WTC11 (cell line): ENCODE data around the gene EIF2B5. TPM values are rescaled to one million over a fixed set of nuclear protein-coding genes. Genes with fewer than 3 reads are reported as not detected.

ENCODE experiments used
- ATAC-seq: fragments of 200-7000 bp; cut with Tn5 transposase; 2 replicates; pipeline ENCODE4 v1.10.0; 2021; ENCODE audit warnings: mild to moderate bottlenecking, moderate library complexity
- CTCF ChIA-PET: fragments of 300-600 bp; sonication (Branson Sonifier 250); formaldehyde crosslinking; loops from one replicate; lab custom pipeline; 2021; ENCODE audit warnings: antibody characterized with exemption; lab: Charles Lee
- POLR2A ChIA-PET: fragments of 350-600 bp; sonication (Branson Sonifier 250); formaldehyde crosslinking; loops from one replicate; lab custom pipeline; 2021; ENCODE audit warnings: antibody characterized with exemption; lab: Charles Lee
- DNase-seq: peaks from one replicate; pipeline ENCODE4 v3.0.0; 2021; ENCODE audit warnings: low spot score
- H3K27ac Mint-ChIP-seq: 2 replicates; pipeline ENCODE4 v1.8.0; 2021; ENCODE audit warnings: mixed read lengths
- H3K27me3 Mint-ChIP-seq: 2 replicates; pipeline ENCODE4 v1.8.0; 2021; ENCODE audit warnings: low read depth, mild to moderate bottlenecking, moderate library complexity, mixed read lengths
- H3K36me3 Mint-ChIP-seq: 2 replicates; pipeline ENCODE4 v1.8.0; 2021; ENCODE audit warnings: mixed read lengths
- H3K4me1 Mint-ChIP-seq: 2 replicates; pipeline ENCODE4 v1.8.0; 2022; ENCODE audit warnings: mixed read lengths
- H3K4me3 Mint-ChIP-seq: 2 replicates; pipeline ENCODE4 v1.8.0; 2021; ENCODE audit warnings: mild to moderate bottlenecking, moderate library complexity, mixed read lengths
- H3K9me3 Mint-ChIP-seq: 2 replicates; pipeline ENCODE4 v1.8.0; 2021; ENCODE audit warnings: mixed read lengths
- ELF4 ChIP-seq: sonication (generic); formaldehyde crosslinking; IDR thresholded peaks from 2 replicates; pipeline ENCODE4 v1.8.1; 2022; ENCODE audit warnings: low read depth, mild to moderate bottlenecking, moderate library complexity, missing genetic modification reagents
- EMX1 ChIP-seq: fragments of 250-450 bp; sonication (Bioruptor Pico); IDR thresholded peaks from 2 replicates; pipeline ENCODE4 v1.8.0; 2021; ENCODE audit warnings: mild to moderate bottlenecking
- ETV6 ChIP-seq: sonication (generic); formaldehyde crosslinking; IDR thresholded peaks from 2 replicates; pipeline ENCODE4 v1.8.1; 2022; ENCODE audit warnings: mild to moderate bottlenecking, missing genetic modification reagents
- GTF2I ChIP-seq: fragments of 250-450 bp; sonication (Bioruptor Pico); conservative IDR thresholded peaks from 2 replicates; pipeline ENCODE4 v1.4.0; 2021; ENCODE audit warnings: mild to moderate bottlenecking
- IRF2 ChIP-seq: sonication (generic); formaldehyde crosslinking; IDR thresholded peaks from 2 replicates; pipeline ENCODE4 v1.8.0; 2022; ENCODE audit warnings: low read depth, missing genetic modification reagents, borderline replicate concordance
- JUN ChIP-seq: sonication (generic); formaldehyde crosslinking; IDR thresholded peaks from 2 replicates; pipeline ENCODE4 v1.8.0; 2023; ENCODE audit warnings: mild to moderate bottlenecking, missing genetic modification reagents
- MYBL2 ChIP-seq: sonication (generic); formaldehyde crosslinking; IDR thresholded peaks from 2 replicates; pipeline ENCODE4 v1.8.1; 2023; ENCODE audit warnings: mild to moderate bottlenecking, moderate library complexity, missing genetic modification reagents
- SMAD3 ChIP-seq: sonication (generic); formaldehyde crosslinking; IDR thresholded peaks from 2 replicates; pipeline ENCODE4 v1.8.0; 2022; ENCODE audit warnings: missing genetic modification reagents, mild to moderate bottlenecking, borderline replicate concordance
- TCF7 ChIP-seq: sonication (generic); formaldehyde crosslinking; IDR thresholded peaks from 2 replicates; pipeline ENCODE4 v1.8.0; 2022; ENCODE audit warnings: mild to moderate bottlenecking, low read depth, missing genetic modification reagents, moderate library complexity
- ZNF263 ChIP-seq: sonication (generic); formaldehyde crosslinking; IDR thresholded peaks from 2 replicates; pipeline ENCODE4 v1.8.1; 2022; ENCODE audit warnings: low read depth, mild to moderate bottlenecking, moderate library complexity, missing genetic modification reagents
- total RNA-seq: library from RNA; stranded (reverse); gene quantifications from 3 replicates; pipeline ENCODE4 v1.2.3, GENCODE V29; 2021
- TF ChIP-seq, protein P1 (sequence below): sonication (generic); formaldehyde crosslinking; IDR thresholded peaks from 2 replicates; pipeline ENCODE4 v1.8.1; 2023; ENCODE audit warnings: mild to moderate bottlenecking, missing genetic modification reagents, moderate library complexity
- TF ChIP-seq, protein P2 (sequence below): sonication (generic); formaldehyde crosslinking; IDR thresholded peaks from 2 replicates; pipeline ENCODE4 v1.8.1; 2022; ENCODE audit warnings: low read depth, mild to moderate bottlenecking, moderate library complexity, missing genetic modification reagents, borderline replicate concordance
- TF ChIP-seq, protein P3 (sequence below): sonication (generic); formaldehyde crosslinking; IDR thresholded peaks from 2 replicates; pipeline ENCODE4 v1.8.1; 2022; ENCODE audit warnings: mild to moderate bottlenecking, moderate library complexity, missing genetic modification reagents
- TF ChIP-seq, protein P4 (sequence below): fragments of 250-450 bp; sonication (Bioruptor Pico); IDR thresholded peaks from 2 replicates; pipeline ENCODE4 v1.9.0; 2021; ENCODE audit warnings: moderate library complexity, mild to moderate bottlenecking, inconsistent platforms, borderline replicate concordance
- TF ChIP-seq, protein P5 (sequence below): sonication (generic); formaldehyde crosslinking; IDR thresholded peaks from 2 replicates; pipeline ENCODE4 v1.8.0; 2023; ENCODE audit warnings: missing genetic modification reagents
- TF ChIP-seq, protein P6 (sequence below): sonication (generic); formaldehyde crosslinking; IDR thresholded peaks from 2 replicates; pipeline ENCODE4 v1.8.1; 2022; ENCODE audit warnings: low read depth, missing genetic modification reagents, borderline replicate concordance

Gene EIF2B5
- total RNA-seq, 1 experiment from 2014 or later, result 42.3 TPM

DNA sequence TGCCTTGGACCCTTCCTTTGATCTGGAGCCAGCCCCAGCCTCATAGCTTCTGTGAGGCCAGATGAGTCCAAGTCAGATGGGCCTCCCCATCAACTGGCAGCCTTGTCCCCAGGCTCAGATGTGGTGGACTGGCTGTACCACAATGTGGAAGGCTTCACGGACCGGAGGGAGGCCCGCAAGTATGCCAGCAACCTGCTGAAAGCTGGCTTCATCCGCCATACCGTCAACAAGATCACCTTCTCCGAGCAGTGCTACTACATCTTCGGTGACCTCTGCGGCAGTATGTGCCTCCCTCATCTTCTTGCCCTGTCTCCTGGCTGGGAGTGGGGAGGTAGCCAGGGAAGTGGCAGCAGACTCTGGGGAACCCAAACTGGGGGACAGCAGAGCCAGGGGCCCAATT, 32.6 kb downstream of the EIF2B5 start:
- ATAC-seq (no peak), DNase-seq (no peak)
- no peaks in the 10 kb centered on the region for H3K27me3 Mint-ChIP-seq
- ChIA-PET POLR2A (no interaction called here), CTCF (no interaction called here)
- H3K4me1 Mint-ChIP-seq, result no peaks in the 10 kb centered on the region; the same call in 1 of the 2 replicates
- H3K4me3 Mint-ChIP-seq, result no peak overlapping the region
- peaks cover 46% of the 10 kb centered on the region for H3K36me3 Mint-ChIP-seq
- TF ChIP-seq EMX1 (no peak), ZNF263 (CRISPR knock-in tag) (no peak), MYBL2 (CRISPR knock-in tag) (no peak), JUN (CRISPR knock-in tag) (no peak)
- TF ChIP-seq, protein P1, sequence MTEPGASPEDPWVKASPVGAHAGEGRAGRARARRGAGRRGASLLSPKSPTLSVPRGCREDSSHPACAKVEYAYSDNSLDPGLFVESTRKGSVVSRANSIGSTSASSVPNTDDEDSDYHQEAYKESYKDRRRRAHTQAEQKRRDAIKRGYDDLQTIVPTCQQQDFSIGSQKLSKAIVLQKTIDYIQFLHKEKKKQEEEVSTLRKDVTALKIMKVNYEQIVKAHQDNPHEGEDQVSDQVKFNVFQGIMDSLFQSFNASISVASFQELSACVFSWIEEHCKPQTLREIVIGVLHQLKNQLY (CRISPR knock-in tag), result no peak
- TF ChIP-seq, protein P2, sequence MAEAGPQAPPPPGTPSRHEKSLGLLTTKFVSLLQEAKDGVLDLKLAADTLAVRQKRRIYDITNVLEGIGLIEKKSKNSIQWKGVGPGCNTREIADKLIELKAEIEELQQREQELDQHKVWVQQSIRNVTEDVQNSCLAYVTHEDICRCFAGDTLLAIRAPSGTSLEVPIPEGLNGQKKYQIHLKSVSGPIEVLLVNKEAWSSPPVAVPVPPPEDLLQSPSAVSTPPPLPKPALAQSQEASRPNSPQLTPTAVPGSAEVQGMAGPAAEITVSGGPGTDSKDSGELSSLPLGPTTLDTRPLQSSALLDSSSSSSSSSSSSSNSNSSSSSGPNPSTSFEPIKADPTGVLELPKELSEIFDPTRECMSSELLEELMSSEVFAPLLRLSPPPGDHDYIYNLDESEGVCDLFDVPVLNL (CRISPR knock-in tag), result no peak
- H3K9me3 Mint-ChIP-seq, result no peaks in the 10 kb centered on the region
- no peak overlapping the region for H3K27ac Mint-ChIP-seq

DNA sequence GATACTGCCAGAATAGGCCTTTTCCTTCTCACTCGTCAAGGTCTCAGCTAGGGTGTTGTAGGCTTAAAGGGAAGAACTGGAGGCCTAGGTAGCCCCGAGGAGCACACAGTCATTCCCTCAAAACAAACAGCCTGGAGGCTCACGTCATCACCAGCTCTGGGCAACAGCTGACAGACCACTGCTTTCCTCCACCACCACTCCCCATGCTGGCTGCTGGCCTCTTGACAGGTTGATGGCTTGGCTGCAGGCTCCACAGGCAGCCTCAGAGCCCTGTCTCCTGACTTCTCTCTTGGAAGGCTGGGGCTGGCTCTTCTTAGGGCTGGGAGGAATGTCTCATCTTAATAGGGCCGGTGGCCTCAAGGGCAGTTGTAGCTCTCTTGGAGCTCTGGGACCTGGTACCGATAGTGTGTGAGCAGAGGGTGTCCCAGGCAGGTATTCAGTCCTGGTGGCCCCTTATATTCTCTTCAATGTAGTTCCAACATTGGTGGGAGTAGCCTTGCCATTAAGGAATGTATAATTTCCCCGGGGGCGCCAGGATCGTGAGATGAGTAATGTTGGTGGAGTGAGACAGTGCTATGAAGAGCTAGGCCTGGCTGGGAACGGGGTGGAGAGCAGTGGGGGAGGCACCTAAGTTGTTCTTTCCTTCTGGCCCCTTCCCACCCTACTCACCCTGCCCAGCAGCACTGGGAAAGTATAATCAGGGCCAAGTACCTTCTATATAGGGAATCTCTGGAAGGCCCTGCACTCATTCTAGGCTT, 33.4 kb downstream of the EIF2B5 start:
- ChIA-PET CTCF (interaction anchor here (0.6 to 0.7 kb wide), 2 partner anchors 17 to 95 kb away, joined by 3 to 4 read pairs; partner anchors contain the start of gene ABCF3), POLR2A (interaction anchor here (0.7 kb wide), 1 partner anchor 17 kb away, joined by 3 read pairs; the partner anchor contains the start of gene ABCF3)
- no peaks in the 10 kb centered on the region for H3K27me3 Mint-ChIP-seq
- TF ChIP-seq, protein P3, sequence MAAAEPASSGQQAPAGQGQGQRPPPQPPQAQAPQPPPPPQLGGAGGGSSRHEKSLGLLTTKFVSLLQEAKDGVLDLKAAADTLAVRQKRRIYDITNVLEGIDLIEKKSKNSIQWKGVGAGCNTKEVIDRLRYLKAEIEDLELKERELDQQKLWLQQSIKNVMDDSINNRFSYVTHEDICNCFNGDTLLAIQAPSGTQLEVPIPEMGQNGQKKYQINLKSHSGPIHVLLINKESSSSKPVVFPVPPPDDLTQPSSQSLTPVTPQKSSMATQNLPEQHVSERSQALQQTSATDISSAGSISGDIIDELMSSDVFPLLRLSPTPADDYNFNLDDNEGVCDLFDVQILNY, result no peak
- TF ChIP-seq, protein P4, sequence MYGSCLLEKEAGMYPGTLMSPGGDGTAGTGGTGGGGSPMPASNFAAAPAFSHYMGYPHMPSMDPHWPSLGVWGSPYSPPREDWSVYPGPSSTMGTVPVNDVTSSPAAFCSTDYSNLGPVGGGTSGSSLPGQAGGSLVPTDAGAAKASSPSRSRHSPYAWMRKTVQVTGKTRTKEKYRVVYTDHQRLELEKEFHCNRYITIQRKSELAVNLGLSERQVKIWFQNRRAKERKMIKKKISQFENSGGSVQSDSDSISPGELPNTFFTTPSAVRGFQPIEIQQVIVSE (CRISPR knock-in tag), result no peak
- TF ChIP-seq, all 79 proteins: peak for 0
- ATAC-seq, result no peak
- DNase-seq, result no peak
- Mint-ChIP-seq H3K4me1 (no peaks in the 10 kb centered on the region; the same call in 1 of the 2 replicates), H3K4me3 (no peak overlapping the region), H3K9me3 (no peaks in the 10 kb centered on the region), H3K36me3 (peaks cover 46% of the 10 kb centered on the region), H3K27ac (no peak overlapping the region)

DNA sequence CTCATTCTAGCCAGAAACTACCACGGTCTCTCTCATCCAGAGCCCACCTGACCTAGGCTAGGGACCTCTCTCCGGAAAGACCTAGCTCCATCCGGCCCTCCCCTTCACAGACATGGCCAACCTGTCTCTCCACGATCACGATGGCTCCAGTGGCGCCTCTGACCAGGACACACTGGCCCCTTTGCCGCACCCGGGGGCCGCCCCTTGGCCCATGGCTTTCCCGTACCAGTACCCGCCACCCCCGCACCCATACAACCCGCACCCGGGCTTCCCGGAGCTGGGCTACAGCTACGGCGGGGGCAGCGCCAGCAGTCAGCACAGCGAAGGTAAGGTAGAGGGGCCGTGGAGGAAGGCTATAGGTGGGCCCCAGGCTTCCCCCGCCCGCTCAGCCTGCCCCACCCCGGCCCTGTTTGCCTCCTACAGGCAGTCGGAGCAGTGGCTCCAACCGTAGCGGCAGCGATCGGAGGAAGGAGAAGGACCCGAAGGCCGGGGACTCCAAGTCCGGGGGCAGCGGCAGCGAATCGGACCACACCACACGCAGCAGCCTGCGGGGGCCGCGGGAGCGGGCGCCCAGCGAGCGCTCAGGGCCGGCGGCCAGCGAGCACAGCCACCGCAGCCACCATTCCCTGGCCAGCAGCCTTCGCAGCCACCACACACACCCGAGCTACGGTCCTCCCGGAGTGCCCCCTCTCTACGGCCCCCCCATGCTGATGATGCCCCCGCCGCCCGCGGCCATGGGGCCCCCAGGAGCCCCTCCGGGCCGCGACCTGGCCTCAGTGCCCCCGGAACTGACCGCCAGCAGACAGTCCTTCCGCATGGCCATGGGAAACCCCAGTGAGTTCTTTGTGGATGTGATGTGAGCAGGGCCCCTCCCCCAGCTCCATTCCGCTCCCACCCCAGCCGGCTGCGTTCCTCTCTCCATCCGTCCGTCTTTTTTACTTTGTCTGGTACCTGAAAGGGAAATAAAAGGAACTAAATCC, 35.0 kb downstream of the EIF2B5 start:
- ATAC-seq (no peak), DNase-seq (no peak)
- peaks cover 3% of the 10 kb centered on the region; the same call in 1 of the 2 replicates for H3K4me1 Mint-ChIP-seq
- ChIA-PET POLR2A (no interaction called here), CTCF (interaction anchor here (0.6 to 1.6 kb wide), 5 partner anchors 9 to 275 kb away, joined by 3 to 4 read pairs (median 3); no protein-coding TSS in a partner anchor)
- H3K36me3 Mint-ChIP-seq, result peaks cover 40% of the 10 kb centered on the region
- no peak overlapping the region for H3K27ac Mint-ChIP-seq
- no peaks in the 10 kb centered on the region for H3K9me3 Mint-ChIP-seq
- TF ChIP-seq, protein P5, sequence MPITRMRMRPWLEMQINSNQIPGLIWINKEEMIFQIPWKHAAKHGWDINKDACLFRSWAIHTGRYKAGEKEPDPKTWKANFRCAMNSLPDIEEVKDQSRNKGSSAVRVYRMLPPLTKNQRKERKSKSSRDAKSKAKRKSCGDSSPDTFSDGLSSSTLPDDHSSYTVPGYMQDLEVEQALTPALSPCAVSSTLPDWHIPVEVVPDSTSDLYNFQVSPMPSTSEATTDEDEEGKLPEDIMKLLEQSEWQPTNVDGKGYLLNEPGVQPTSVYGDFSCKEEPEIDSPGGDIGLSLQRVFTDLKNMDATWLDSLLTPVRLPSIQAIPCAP (CRISPR knock-in tag), result no peak
- TF ChIP-seq EMX1, result no peak
- no peak for TF ChIP-seq IRF2 (CRISPR knock-in tag)
- no peak for TF ChIP-seq GTF2I (CRISPR knock-in tag)
- no peak for TF ChIP-seq SMAD3 (CRISPR knock-in tag)
- TF ChIP-seq, protein P6, sequence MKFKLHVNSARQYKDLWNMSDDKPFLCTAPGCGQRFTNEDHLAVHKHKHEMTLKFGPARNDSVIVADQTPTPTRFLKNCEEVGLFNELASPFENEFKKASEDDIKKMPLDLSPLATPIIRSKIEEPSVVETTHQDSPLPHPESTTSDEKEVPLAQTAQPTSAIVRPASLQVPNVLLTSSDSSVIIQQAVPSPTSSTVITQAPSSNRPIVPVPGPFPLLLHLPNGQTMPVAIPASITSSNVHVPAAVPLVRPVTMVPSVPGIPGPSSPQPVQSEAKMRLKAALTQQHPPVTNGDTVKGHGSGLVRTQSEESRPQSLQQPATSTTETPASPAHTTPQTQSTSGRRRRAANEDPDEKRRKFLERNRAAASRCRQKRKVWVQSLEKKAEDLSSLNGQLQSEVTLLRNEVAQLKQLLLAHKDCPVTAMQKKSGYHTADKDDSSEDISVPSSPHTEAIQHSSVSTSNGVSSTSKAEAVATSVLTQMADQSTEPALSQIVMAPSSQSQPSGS (CRISPR knock-in tag), result no peak
- TF ChIP-seq, protein P2 (CRISPR knock-in tag), result no peak
- no peak for TF ChIP-seq ELF4 (CRISPR knock-in tag)
- no peak for TF ChIP-seq ETV6 (CRISPR knock-in tag)
- TF ChIP-seq TCF7 (CRISPR knock-in tag), result no peak
- no peak overlapping the region for H3K4me3 Mint-ChIP-seq
- no peaks in the 10 kb centered on the region for H3K27me3 Mint-ChIP-seq
